IPS-NIHi11 (cell line): ENCODE data around the gene STAP1.
"Not testable (repeated sequence)": the region's sequence is repeated elsewhere in the genome, so short reads cannot be mapped to it uniquely, and the experiment has no call there.

Source experiments
- DNase-seq: peaks from one replicate; pipeline ENCODE4 v3.0.0; 2012; ENCODE audit warnings: mixed read lengths, low spot score

The STAP1 gene, protein sequence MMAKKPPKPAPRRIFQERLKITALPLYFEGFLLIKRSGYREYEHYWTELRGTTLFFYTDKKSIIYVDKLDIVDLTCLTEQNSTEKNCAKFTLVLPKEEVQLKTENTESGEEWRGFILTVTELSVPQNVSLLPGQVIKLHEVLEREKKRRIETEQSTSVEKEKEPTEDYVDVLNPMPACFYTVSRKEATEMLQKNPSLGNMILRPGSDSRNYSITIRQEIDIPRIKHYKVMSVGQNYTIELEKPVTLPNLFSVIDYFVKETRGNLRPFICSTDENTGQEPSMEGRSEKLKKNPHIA

GRCh38 chr4:67558493-67558892, at the start of gene STAP1:
Gene STAP1 (plus strand): TSS chr4:67558727. CDS start chr4:67558810, 83 bp downstream.
- DNase-seq: no peak

GRCh38 chr4:67512501-67512900, 46.0 kb upstream of the STAP1 start:
- DNase-seq: no peak

- DNase-seq: no peak
These were observed 38.4 kb upstream of the STAP1 start for GRCh38 chr4:67520141-67520540.

GRCh38 chr4:67521506-67521905, 37.0 kb upstream of the STAP1 start:
- DNase-seq: no peak

- no peak for DNase-seq
These were observed 36.3 kb upstream of the STAP1 start for GRCh38 chr4:67522230-67522629.

DNA sequence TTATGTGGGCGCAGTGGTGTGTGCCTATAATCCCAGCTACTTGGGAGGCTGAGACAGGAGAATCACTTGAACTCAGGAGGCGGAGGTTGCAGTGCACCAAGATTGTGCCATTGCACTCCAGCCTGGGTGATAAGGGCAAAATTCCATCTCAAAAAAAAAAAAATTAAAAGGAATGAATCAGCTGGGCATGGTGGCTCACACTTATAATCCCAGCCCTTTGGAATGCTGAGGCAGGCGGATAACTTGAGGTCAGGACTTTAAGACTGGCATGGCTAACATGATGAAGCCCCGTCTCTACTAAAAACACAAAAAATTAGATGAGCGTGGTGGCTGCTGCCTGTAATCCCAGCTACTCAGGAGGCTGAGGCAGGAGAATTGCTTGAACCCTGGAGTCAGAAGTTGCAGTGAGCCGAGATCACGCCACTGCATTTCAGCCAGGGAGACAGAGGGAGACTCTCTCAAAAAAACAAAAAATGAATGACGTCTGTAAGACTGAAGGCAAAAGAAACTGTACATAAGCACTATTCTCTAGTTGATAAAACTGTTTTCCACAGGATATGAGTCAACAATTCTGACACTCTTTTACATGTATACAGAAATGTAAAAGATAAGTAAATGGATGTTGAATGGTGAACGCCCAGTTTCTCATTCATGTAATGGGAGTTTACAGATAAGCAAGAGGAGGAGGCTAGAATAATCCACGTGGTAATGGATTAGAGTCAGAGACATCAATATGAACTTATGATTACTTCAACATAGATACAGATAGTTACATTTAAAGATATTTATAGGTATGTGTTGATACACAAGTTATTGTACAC, 35.5 kb upstream of the STAP1 start:
- no peak for DNase-seq

DNA sequence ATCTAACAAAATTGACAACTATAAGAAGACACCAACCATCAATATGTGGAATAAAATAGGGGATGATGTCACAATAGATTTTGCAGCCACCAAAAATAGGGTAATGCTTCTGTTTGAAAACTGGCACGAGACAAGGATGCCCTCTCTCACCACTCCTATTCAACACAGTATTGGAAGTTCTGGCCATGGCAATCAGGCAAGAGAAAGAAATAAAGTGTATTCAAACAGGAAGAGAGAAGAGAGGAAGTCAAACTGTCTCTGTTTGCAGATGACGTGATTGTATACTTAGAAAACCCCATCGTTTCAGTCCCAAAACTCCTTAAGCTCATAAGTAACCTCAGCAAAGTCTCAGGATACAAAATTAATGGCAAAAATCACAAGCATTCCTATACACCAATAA, 34.4 kb upstream of the STAP1 start:
- not testable (repeated sequence) for DNase-seq

GRCh38 chr4:67531379-67531962, 27.1 kb upstream of the STAP1 start:
- DNase-seq: no peak

GRCh38 chr4:67532397-67532796, 26.1 kb upstream of the STAP1 start:
- not testable (repeated sequence) for DNase-seq

DNA sequence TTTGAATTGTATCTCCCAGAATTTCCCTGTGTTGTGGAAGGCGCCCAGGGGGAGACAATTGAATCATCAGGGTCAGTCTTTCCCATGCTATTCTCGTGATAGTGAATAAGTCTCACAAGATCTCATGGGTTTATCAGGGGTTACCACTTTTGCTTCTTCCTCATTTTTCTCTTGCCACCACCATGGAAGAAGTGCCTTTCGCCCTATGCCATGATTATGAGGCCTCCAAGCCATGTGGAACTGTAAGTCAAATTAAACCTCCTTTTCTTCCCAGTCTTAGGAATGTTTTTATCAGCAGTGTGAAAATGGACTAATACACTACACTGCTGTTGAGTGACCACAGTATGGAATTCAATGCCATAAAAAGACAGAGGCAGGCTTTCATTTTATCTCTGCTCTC, 25.4 kb upstream of the STAP1 start:
- no peak for DNase-seq

GRCh38 chr4:67535280-67535840, 23.2 kb upstream of the STAP1 start:
- no peak for DNase-seq

DNA sequence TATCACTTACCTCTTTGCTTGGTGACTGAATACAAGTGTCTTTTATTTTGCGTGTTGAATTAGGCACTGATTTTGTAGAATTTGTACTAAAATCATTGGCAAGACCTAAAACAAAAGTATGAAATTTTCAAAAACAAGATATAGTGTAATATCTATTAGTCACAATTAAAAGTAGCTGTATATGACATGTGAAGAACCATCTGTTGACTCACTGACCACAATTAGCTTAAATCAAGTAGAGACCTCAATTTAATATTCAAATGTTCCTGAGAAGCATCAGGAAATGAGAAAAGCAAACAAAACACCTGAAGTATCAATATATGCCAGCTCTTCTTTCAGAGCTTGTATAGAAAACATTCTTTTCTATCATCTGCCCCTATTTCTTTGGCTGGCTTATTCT, 18.7 kb upstream of the STAP1 start:
- no peak for DNase-seq

- DNase-seq: no peak
These were observed 16.5 kb upstream of the STAP1 start for GRCh38 chr4:67542076-67542475.

GRCh38 chr4:67545199-67546003, 13.1 kb upstream of the STAP1 start, which contains the start of gene CENPC:
Gene CENPC (minus strand): TSS chr4:67545503. CDS start chr4:67545355, 148 bp downstream.
- DNase-seq: peak; percentile 94

GRCh38 chr4:67546004-67546356, 12.5 kb upstream of the STAP1 start:
- no peak for DNase-seq

DNA sequence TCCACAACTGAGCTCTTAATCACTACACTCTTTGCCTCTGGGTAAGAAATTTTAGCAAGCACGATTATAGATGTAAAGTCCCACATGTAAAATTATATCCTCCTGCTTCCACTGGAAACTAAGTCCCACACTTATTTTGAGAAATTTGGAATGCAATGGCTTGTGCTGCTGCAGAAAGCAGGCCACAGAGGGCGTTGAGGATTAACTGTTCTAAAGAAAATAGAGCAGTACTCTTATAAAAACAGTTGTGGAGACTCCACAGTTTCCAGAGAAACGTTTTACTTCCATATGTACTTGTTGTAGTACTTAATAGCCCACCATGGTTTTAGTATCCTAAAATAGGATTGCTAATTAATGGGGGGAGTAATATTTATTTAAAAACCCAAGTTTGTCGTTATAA, 11.6 kb upstream of the STAP1 start:
- DNase-seq: no peak

GRCh38 chr4:67549123-67549522, 9.4 kb upstream of the STAP1 start:
- no peak for DNase-seq

GRCh38 chr4:67550451-67550850, 8.1 kb upstream of the STAP1 start:
- no peak for DNase-seq

- no peak for DNase-seq
These were observed 7.7 kb upstream of the STAP1 start for GRCh38 chr4:67550857-67551256.

- not testable (repeated sequence) for DNase-seq
These were observed 6.3 kb upstream of the STAP1 start for GRCh38 chr4:67552146-67552792.

GRCh38 chr4:67554096-67554495, 4.4 kb upstream of the STAP1 start:
- DNase-seq: no peak
